ENCODE results near the gene RCBTB2.

Gene RCBTB2

DNA sequence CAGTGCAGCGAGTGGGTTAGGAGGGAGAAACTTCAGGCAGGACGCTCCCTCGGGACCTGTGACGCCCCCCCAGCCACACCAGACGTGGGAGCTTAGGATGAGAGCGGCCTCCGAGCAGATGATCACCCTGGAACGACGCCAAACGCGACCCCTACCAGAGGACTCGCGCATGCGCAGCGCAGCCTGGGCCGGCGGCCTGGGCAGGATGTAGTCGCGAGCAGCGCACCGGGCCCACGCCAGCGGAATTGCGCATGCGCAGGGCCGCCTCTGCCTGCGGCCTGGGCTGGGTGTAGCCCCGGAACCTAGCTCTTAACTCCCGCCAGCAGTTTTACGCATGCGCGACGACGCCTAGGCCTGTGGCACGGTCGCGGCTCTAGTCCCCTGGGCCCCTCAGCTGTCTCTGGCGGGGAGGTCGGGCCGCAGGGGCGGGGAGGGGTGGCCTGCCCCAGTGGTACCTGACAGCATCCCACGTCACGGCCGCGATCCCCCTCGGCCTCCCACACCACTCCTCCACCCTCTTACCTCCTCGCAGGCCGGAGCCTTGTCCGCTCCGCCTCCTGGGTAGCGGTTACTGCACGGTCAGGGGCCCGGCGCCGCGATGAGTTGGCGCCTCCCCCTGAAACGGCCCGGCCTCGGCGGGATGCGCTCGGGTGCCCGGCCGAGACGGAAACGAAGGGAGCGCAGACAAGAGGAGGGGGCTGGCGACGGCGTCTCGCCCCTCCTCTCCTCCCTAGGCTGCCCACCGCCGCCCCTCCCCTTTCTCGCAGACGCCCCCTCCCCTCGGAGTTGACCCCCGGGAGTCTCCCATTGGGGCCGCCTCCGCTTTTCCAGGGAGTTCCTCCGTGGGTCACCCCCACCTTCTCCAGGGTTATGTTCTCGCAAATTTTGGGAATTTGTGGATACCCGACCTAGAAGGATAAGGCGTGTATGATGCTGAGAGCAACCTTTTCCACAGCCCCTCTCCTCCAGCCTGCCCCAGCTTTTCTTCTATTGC is at the start of gene RCBTB2:
RCBTB2 (minus strand) TSS at position 575 of the 994 bp plus-strand sequence. CDS start 11,141 bp downstream, outside the sequence.
- in situ Hi-C loops (cut with MboI; ENCODE audit: low sequenced_read_pairs), result no loop called here

DNA sequence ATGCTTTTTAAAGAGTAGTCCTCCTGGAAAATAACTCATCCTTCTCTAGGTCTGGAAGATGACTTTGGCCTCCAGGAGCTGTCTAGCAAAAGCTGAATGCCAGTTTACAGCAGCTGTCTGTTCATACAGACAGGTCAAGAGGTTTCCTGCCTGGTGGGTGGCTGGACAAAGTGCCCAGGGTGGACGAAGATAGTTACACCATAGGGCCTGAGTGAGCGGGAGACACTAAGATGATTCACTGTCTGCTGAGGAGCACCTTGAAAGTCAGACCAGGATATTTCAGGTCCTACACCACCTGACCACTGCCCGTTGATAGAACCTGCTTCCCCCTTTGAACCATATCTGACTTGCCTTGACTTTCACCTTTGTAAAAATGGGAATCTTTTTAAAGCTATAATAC is 49.2 kb upstream of the RCBTB2 start:
- in situ Hi-C loops (cut with MboI; ENCODE audit: low sequenced_read_pairs), result loop anchor here (25.0 kb wide), 1 partner anchor 470 kb away; no protein-coding TSS in a partner anchor

DNA sequence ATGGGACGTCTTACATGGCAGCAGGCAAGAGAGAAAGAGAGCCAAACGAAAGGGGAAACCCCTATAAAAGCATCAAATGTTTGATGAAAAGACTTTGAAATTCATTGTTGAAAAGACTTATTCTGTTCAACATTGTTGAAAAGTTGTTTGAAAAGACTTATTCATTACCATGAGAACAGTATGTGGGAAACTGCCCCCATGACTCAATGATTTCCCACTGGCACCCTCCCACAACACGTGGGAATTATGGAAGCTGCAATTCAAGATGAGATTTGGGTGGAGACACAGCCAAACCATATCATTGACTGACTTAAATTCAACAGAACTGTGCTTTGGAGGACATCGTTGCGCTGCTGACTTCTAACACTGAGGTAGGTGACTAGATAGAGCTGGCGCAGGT is 48.0 kb upstream of the RCBTB2 start:
- in situ Hi-C loops (cut with MboI; ENCODE audit: low sequenced_read_pairs), result loop anchor here (25.0 kb wide), 1 partner anchor 469 kb away; no protein-coding TSS in a partner anchor

DNA sequence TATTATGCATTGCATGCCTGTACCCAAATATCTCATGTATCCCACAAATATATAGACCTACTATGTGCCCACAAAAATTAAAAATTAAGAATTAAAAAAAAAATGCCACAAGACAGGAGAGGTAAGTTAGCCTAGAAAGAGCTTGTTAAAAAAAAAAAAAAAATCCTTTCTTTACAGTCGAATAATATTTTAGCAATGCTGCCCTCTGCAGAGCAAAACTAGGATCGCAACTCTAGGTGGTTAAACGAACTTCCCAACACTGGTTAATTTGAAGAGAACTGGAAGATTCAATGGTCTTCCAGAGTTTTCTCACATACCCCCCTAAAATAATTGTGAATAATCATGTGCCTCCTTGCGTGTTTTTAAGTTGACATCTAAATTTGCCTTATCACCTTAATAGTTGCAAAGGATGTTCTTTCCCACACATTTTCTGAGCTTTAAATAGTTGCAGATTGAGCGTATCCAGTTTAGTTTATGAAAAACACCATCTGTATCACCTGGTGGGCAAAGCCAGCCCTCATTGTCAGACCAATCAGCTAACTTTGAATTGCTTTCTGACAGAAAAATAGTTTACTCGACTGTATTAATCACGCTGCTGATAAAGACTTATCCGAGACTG is 47.4 kb upstream of the RCBTB2 start:
- in situ Hi-C loops (cut with MboI; ENCODE audit: low sequenced_read_pairs), result loop anchor here (25.0 kb wide), 1 partner anchor 468 kb away; no protein-coding TSS in a partner anchor

DNA sequence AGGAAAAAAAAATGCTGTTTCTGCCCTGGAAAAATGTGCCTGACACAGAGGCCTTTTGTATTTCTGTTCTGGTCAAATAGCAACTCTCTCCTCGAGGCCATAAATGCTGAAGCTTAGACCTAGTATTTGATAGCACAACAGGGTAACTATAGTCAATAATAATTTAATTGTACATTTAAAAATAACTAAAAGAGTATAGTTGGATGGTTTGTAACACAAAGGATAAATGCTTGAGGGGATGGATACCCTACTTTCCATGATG is 47.0 kb upstream of the RCBTB2 start:
- in situ Hi-C loops (cut with MboI; ENCODE audit: low sequenced_read_pairs), result loop anchor here (25.0 kb wide), 1 partner anchor 468 kb away; no protein-coding TSS in a partner anchor

DNA sequence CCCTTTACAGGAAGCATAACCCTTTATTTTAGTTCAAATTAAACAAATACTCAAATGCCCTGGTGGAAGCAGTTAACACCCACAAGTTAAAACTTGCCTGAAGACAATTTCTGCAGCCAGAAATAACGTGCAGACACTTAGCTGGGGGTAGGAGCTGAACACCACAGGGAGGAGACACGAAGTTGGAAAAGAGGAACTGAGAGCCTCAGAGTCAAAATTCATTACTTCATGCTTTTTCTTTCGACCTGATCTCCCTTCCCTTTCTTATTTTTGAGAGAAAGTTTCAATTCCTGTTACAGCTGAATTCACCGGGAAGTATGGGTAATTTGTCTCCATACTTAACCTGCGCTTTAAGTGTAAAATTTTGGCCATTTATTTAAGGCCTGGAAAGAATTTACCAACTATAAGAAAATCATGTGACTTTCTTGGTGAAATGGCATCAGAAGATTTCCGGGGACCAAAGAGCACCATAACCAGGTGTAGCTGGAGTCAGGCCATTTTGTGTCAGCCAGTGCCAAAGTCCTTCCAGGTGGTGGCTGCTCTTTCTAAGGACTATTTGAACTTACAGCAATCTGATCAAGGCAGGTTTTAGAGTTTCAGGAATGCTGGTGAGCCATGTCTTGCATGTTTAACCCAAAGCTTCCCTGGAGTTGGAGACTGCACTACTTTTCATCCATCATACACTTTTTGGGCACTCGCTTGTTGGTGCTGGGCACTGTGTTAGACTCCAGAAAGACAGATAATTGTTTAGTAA is 46.5 kb upstream of the RCBTB2 start:
- in situ Hi-C loops (cut with MboI; ENCODE audit: low sequenced_read_pairs), result loop anchor here (25.0 kb wide), 1 partner anchor 467 kb away; no protein-coding TSS in a partner anchor

DNA sequence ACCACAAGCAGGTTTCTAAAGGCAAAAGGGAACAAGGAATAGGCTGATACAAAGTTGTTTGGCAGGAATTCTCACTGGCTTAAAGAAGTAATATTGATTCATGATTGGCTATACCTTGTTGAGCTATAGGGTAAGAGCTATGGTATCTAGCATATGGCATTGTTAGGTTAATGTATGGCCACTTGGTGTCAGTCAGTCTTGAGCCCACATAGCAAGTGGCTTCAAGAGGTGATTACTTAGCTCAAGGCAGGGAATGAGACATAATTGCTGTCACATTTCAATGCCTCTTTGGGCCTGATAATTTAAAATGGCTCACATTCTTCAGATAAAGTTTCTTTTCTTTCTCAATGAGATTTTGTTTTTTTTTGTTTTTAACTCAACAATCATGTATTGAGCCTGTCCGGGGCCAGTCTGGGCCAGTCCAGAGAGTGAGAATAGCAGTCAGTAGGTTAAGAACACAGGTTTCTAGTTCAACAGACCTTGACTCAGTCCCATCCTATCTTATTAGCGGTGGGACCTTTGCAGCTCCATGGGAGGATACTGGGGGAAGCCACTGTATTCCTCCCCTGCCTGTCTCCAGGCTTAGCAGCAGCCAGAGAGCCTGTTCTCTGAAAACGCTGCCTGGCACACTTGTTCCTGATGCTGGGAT is 45.8 kb upstream of the RCBTB2 start:
- in situ Hi-C loops (cut with MboI; ENCODE audit: low sequenced_read_pairs), result loop anchor here (25.0 kb wide), 1 partner anchor 466 kb away; no protein-coding TSS in a partner anchor

DNA sequence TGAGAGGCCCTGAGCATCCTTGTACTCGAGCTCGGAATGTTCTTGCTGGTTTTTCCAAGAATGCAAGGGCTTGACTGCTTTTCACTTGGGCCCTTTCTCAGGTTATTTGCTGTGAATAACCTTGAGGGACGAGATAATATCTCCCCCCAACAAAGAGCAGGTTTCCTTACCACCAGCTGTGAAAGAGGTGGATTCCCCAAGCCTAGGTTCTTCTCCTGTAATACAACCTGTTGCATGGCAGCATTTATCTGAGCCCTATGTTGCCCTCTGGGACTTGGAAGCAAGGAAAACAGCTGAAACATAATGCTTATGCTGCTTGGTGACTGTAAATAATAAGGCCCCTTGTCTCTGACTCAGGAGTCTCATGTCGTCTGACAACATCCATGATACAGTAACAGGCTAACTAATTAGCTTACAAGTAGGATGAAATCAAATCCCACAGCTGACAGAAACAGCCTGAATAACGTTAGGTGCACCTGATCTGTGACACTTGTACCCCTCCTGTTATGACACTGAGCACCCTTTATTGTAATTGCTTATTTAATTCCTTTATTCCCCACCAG is 43.6 kb upstream of the RCBTB2 start:
- in situ Hi-C loops (cut with MboI; ENCODE audit: low sequenced_read_pairs), result loop anchor here (25.0 kb wide), 1 partner anchor 464 kb away; no protein-coding TSS in a partner anchor

DNA sequence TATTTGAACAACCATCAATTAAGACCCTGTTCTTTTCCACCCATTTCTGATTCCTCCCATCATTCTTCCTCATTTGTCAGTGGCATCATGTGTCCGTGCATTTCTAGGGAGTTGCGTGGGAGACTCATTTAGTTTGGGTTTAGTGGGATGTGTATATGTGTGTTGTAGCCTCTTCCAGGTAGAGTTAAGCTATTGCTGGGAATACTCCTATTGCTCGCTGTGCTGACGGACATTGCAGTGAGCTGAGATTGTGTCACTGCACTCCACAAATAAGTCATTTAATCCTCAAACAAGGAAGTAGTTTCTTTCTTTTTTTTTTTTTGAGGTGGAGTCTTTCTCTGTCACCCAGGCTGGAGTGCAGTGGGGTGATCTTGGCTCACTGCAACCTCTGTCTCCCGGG is 42.2 kb upstream of the RCBTB2 start:
- in situ Hi-C loops (cut with MboI; ENCODE audit: low sequenced_read_pairs), result loop anchor here (25.0 kb wide), 1 partner anchor 463 kb away; no protein-coding TSS in a partner anchor

DNA sequence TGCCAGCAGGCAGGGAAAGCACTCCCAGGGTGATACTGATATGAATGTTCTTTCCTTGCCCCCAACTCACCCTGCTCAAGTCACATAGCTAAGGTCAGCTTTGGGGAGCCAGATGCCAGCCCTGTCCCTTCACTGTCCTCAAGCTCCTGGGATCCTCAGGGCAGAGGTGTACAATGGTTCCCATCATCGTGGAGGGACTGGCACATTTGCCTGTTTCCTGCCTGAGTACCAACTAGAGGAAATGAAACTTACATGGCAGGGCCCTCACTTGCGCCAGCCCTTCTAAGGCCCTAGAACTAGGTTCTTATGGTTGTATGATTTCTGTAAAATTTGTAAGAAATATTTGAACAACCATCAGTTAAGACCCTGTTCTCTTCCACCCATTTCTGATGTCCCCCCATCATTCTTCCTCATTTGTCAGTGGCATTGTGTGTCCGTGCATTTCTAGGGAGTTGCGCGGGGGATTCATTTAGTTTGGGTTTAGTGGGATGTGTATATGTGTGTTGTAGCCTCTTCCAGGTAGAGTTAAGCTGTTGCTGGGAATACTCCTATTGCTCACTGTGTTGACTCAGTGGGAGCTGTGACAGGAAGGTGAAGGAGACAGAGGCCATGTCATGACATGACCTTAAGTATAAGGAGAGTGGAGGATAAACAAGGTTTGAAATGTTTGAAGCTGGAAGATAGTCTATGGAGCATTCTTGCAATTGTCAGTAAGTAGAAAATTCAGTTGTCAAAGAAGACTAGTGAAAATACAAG is 41.3 kb upstream of the RCBTB2 start:
- in situ Hi-C loops (cut with MboI; ENCODE audit: low sequenced_read_pairs), result no loop called here

DNA sequence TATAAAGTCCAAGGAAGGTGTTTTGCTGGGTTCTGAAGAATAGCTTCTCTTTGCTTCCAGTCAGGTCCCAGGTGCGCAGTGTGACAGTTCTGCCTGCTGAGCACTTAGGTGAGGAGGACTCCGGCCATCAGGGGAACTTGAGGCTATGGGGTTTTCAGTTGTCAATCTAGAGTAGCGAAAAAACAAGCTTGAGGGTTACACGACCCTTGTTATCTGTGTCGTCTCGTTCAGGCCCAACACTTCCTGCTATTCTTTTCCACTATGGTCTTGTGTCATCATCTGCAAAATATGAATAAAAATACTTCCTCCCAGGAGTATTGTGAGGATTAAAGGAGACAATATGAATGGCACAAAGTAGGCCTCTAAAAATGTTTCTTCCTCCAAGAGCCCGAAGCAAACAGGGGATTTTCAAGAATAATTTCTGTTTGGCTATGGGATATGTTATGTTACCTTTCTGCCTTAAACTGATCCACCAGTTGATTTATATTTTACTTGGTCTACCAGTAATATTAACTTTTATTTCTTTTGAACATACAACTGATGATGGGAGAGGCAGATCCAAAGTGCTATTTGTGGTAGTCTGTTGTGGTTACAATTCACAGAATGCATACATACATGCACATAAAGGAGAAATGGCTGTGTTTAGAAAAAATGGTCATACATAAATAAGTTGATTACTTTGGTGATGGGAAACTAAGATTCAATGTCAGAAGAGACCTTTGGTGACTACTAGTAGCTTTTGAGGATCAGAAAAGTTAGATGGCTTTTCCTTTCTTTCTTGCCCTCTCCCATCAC is 40.5 kb upstream of the RCBTB2 start:
- in situ Hi-C loops (cut with MboI; ENCODE audit: low sequenced_read_pairs), result no loop called here

DNA sequence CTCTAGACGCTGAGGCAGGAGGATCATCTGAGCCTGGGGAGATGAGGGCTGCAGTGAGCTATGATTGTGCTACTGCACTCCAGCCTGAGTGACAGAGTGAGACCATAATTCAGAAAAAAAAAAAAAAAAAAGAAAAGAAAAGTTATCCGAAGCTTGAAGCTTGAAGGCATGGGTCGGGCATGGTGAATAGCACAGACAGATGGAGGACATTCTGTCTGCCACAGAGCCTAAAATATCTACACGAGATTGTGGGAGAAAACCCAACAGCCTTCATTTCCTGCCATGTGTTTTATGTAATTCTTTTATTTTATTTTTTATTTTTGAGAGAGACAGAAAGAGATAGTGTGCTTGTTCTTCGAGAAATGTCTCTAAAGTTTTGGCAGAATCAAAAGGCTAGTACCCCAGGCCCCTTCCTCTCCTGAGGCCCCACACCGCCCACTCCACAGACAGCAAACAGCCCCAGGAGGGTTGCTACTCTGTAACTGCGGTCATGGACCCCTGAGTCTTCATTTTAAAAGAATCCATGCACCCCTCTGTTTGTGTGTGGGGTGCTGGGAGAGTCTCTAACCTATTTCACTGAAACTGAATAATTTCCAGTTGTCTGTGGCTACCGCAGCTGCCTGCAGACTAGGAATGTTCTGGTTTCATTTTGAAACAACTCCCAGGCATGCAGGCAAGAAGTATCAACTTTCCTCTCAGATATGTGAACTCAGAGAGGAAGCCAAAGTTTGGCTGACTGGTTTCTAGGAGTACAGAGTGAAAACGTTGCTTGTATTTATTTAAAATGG is 38.4 kb upstream of the RCBTB2 start:
- in situ Hi-C loops (cut with MboI; ENCODE audit: low sequenced_read_pairs), result no loop called here

DNA sequence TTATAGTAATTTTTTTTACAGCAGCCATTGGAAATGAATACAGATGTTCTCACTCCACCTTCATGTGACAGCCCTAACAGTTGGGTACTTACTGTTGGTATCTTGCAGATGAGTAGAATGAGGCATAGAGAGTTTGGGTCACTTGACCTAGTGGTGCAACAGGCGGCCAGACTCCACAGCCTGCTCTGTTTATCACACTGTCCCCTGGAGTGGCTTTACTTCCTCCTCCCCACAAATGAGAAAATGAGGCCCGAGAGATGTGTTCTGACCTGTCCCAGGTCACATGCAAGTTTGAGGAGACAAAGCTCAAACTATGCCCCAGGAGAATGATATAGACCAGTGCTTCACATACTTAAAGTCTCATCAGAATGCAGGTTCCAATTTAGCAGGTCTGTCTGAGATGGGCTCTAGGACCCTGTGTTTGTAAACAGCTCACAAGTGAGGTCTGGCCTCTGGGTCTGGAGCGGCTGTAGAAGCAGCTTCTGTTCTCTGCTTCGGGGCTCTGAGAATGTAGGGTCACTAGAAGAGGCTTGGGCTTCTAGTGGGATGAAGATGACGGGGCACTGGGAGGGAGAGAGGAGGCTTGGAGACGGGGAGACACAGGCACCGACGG is 37.4 kb upstream of the RCBTB2 start:
- in situ Hi-C loops (cut with MboI; ENCODE audit: low sequenced_read_pairs), result no loop called here

DNA sequence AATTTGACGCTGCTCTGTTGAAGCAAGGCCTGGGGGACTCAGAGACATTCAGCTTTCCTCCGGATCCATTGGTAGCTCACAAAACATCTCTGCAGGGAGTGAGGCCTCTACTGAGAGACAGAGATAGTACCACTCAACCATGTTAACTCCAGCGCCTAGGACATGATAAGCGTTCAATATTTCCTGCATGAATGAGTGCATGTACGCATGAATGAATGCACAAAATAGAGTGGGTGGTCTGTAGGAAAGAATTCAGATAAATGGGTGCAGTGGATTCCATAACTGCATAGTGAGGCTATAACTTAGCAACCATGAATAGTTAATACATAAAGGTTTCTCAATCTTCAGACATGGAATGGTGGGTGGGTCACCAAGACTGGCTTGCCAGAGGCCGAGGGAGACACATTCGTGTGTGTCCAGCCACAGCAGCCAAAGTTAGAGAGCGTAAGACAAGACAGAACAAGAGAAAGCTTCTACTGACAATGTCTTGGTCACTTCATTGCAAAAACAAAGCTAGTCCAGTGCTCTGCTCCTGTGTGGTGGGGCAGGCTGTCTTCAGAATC is 36.3 kb upstream of the RCBTB2 start:
- in situ Hi-C loops (cut with MboI; ENCODE audit: low sequenced_read_pairs), result no loop called here

DNA sequence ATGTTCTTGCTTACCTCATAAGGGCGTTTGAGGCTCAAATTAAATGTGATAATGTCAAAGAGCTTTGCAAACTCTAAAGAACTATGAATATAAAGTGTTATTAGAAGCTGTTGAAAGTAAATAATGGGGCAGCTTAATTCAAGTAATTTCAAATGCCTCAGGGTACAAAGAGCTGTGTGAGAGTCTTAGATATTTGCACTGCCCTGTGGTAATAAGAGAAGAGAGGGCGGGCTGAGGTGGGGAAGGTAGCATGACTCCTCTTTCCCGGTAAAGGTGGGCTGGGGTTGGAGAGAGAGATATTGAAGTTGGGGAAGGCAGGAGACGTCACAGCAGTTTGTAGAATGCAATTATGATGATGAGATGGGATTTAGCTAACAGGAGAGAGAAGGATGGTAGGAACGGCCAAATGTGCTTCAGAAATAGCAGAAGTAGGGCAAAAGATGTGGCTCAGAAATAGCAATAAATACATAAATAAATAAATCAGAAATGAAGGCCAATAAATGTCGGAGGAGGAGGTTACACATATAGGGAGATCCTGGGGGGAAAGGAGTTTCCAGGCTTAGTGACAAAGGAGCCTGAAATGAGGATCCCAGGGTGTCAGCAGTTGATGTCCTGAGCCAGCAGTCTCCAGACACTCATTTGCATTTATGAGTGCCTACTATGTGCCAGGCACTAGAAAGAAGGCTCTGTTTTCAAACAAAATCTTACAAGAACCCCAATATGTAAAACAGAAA is 35.7 kb upstream of the RCBTB2 start:
- in situ Hi-C loops (cut with MboI; ENCODE audit: low sequenced_read_pairs), result no loop called here

DNA sequence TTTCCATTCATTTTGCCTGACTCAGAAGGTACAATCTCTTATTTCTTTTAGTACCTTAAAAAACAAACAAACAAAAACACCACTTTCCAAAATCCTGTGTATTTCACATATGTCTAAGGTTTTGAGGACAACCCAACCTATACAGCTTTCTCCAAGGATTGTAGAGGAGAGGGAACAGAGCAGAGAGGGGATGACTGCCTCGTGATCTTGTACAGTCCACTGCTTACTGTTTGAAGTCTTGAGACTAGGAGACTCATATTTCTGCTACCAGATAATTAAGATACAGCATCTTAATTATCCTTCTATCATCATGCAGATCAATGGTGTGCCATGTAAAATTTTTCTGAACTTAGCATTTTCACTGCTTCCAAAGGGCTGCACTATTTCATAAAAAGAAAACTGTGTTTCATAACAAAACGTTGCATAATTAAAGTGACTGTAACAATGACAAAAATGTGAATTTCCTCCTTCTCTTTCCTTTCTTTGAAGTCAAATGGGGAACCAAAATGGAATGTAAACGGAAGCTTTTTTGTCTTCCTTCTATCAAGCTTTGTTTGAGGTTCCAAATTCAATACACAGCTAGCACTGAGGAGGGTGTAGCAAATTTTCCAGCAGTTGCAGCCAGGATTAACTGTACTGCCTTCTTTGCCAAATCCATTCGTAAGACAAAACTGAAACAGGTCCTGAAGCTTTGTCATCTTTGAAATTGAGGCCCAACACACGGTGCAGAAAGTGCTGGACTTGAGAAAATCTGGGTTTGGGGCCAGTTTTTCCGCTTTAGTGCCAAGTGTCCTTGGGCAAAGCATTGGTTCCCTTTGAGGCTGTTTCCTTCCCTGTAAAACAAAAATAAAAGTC is 34.9 kb upstream of the RCBTB2 start:
- in situ Hi-C loops (cut with MboI; ENCODE audit: low sequenced_read_pairs), result no loop called here

All from HL-60/S4 treated with retinoic acid at 250 ng/mL for 4 days and 3 days (cell line).